Trophoblast cell (in vitro differentiated cells and primary cell): ENCODE measurements around the gene DDOST.

Source experiments
- DNase-seq, 2 donors: peaks; one replicate each; pipeline ENCODE4 v3.0.0-alpha.2; 2016
- H2AFZ ChIP-seq: 2 replicates; pipeline ENCODE4 v1.6.1; 2013; ENCODE audit warnings: low read length, moderate library complexity, mild to moderate bottlenecking; ENCODE audit not compliant: insufficient read depth, poor library complexity
- H2AK5ac ChIP-seq: 2 replicates; pipeline ENCODE4 v1.6.1; 2013; ENCODE audit warnings: mild to moderate bottlenecking, low read length
- H2BK120ac ChIP-seq: 2 replicates; pipeline ENCODE4 v1.6.1; 2013; ENCODE audit warnings: low read length, mild to moderate bottlenecking, moderate library complexity; ENCODE audit not compliant: insufficient read depth, poor library complexity
- H2BK12ac ChIP-seq: 2 replicates; pipeline ENCODE4 v1.6.1; 2013; ENCODE audit warnings: mild to moderate bottlenecking, low read length, moderate library complexity
- H2BK5ac ChIP-seq: 2 replicates; pipeline ENCODE4 v1.6.1; 2013; ENCODE audit warnings: low read length, low read depth, moderate library complexity, mild to moderate bottlenecking; ENCODE audit not compliant: poor library complexity
- H3K14ac ChIP-seq: 2 replicates; pipeline ENCODE4 v1.6.1; 2013; ENCODE audit warnings: mild to moderate bottlenecking, low read length
- H3K18ac ChIP-seq: 2 replicates; pipeline ENCODE4 v1.6.1; 2013; ENCODE audit warnings: mild to moderate bottlenecking, low read length
- H3K23ac ChIP-seq: 2 replicates; pipeline ENCODE4 v1.6.1; 2013; ENCODE audit warnings: low read length
- H3K27ac ChIP-seq: 2 replicates; pipeline ENCODE4 v1.5.1; 2013; ENCODE audit warnings: low read depth, mild to moderate bottlenecking, inconsistent platforms, low read length, moderate library complexity
- H3K27me3 ChIP-seq: 2 replicates; pipeline ENCODE4 v1.6.1; 2013; ENCODE audit warnings: inconsistent platforms, mild to moderate bottlenecking, low read length, moderate library complexity; ENCODE audit not compliant: insufficient read depth
- H3K36me3 ChIP-seq, 2 experiments: 1 replicate in 1 of 2; 2 replicates in 1 of 2; pipeline ENCODE4 v1.6.1; 2013; ENCODE audit warnings: low read length in 2 of 2, mild to moderate bottlenecking in 2 of 2, moderate library complexity in 1 of 2; ENCODE audit not compliant: insufficient read depth in 2 of 2, control insufficient read depth in 1 of 2
- H3K4ac ChIP-seq: 2 replicates; pipeline ENCODE4 v1.6.1; 2013; ENCODE audit warnings: low read depth, mild to moderate bottlenecking, low read length, moderate library complexity
- H3K4me1 ChIP-seq, 2 experiments: 1 replicate in 1 of 2; 2 replicates in 1 of 2; pipeline ENCODE4 v1.6.1; 2013; ENCODE audit warnings: low read length in 2 of 2, mild to moderate bottlenecking in 2 of 2, moderate library complexity in 1 of 2; ENCODE audit not compliant: insufficient read depth in 2 of 2, control insufficient read depth in 1 of 2
- H3K4me2 ChIP-seq: 2 replicates; pipeline ENCODE4 v1.6.1; 2013; ENCODE audit warnings: inconsistent platforms, mild to moderate bottlenecking, low read length, moderate library complexity
- H3K4me3 ChIP-seq: 2 replicates; pipeline ENCODE4 v1.5.1; 2013; ENCODE audit warnings: mild to moderate bottlenecking, low read depth, low read length, inconsistent platforms
- H3K79me1 ChIP-seq: one replicate; pipeline ENCODE4 v1.6.1; 2013; ENCODE audit warnings: low read length
- H3K79me2 ChIP-seq: 2 replicates; pipeline ENCODE4 v1.6.1; 2013; ENCODE audit warnings: low read length, mild to moderate bottlenecking; ENCODE audit not compliant: control insufficient read depth, insufficient read depth, poor library complexity
- H3K9ac ChIP-seq: 2 replicates; pipeline ENCODE4 v1.6.1; 2013; ENCODE audit warnings: mild to moderate bottlenecking, low read length
- H3K9me3 ChIP-seq: 2 replicates; pipeline ENCODE4 v1.6.1; 2013; ENCODE audit warnings: low read depth, mild to moderate bottlenecking, control low read depth, inconsistent platforms, low read length; ENCODE audit not compliant: insufficient read depth
- H4K12ac ChIP-seq: 2 replicates; pipeline ENCODE4 v1.6.1; 2013; ENCODE audit warnings: low read depth, mild to moderate bottlenecking, low read length, moderate library complexity
- H4K8ac ChIP-seq: 2 replicates; pipeline ENCODE4 v1.6.1; 2013; ENCODE audit warnings: low read depth, mild to moderate bottlenecking, low read length, moderate library complexity
- H4K91ac ChIP-seq: one replicate; pipeline ENCODE4 v1.6.1; 2013; ENCODE audit warnings: low read depth, mild to moderate bottlenecking, low read length, moderate library complexity
- WGBS: extraction: QIAGEN DNeasy Blood & Tissue Kit; methylation state at CpG from one replicate; pipeline ENCODE4 v1.1.7; 2013; ENCODE audit warnings: missing lambda C conversion rate; ENCODE audit not compliant: insufficient read length, insufficient coverage; ENCODE audit errors: extremely low coverage; 5-methylcytosine and 5-hydroxymethylcytosine counted together

The DDOST gene

GRCh38 chr1:20672265-20672632, 11.1 kb upstream of the DDOST start:
- no peak overlapping the region for H2AFZ ChIP-seq
- no peaks in the 10 kb centered on the region for H3K9me3 ChIP-seq
- H3K4ac ChIP-seq: no peak overlapping the region
- no peaks in the 10 kb centered on the region for H3K79me1 ChIP-seq
- no peaks in the 10 kb centered on the region for H3K27me3 ChIP-seq
- H2BK12ac ChIP-seq: no peak overlapping the region
- H3K27ac ChIP-seq: no peak overlapping the region
- no peak overlapping the region for H3K9ac ChIP-seq
- no peak overlapping the region for H2AK5ac ChIP-seq
- H4K12ac ChIP-seq: no peak overlapping the region
- H3K23ac ChIP-seq: no peak overlapping the region
- H2BK5ac ChIP-seq: no peak overlapping the region
- no peaks in the 10 kb centered on the region for H3K79me2 ChIP-seq
- no peak overlapping the region for H4K8ac ChIP-seq
- H3K4me3 ChIP-seq: no peak overlapping the region
- H4K91ac ChIP-seq: no peak overlapping the region
- DNase-seq: no peak
- H3K18ac ChIP-seq: no peak overlapping the region
- H3K14ac ChIP-seq: no peak overlapping the region
- no CpG with 5 or more reads among the region's 4 CpGs for WGBS
- H3K36me3 ChIP-seq: no peaks in the 10 kb centered on the region
- H3K4me1 ChIP-seq: no peaks in the 10 kb centered on the region
- no peak overlapping the region for H2BK120ac ChIP-seq
- H3K4me2 ChIP-seq: no peak overlapping the region

DNA sequence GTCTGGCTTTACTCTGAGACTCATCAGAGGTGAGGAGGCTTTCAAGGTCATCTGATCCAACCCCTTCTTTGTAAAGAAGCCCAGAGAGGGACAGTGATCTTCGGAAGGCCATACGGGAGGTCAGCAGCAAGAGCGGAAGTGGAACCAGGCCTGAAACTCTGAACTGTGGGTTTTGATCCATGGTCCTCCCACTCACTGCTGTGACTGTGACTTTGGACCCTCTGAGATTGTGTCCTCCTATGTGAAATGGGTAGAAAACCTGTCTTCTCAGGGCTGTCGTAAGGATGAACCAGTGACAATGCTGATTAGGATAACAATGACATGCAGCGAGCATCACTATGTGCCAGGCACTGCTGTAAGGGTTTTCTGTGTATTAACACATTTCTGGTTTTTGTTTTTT, 9.8 kb upstream of the DDOST start:
- WGBS: no CpG with 5 or more reads among the region's 5 CpGs
- no peak overlapping the region for H4K12ac ChIP-seq
- H2AK5ac ChIP-seq: no peak overlapping the region
- no peak overlapping the region for H2AFZ ChIP-seq
- H4K8ac ChIP-seq: no peak overlapping the region
- no peaks in the 10 kb centered on the region for H3K27me3 ChIP-seq
- H3K4ac ChIP-seq: no peak overlapping the region
- DNase-seq: no peak
- no peak overlapping the region for H3K4me3 ChIP-seq
- H4K91ac ChIP-seq: no peak overlapping the region
- H3K14ac ChIP-seq: no peak overlapping the region
- no peaks in the 10 kb centered on the region for H3K36me3 ChIP-seq
- no peak overlapping the region for H2BK120ac ChIP-seq
- H3K27ac ChIP-seq: no peak overlapping the region
- no peak overlapping the region for H3K18ac ChIP-seq
- no peaks in the 10 kb centered on the region for H3K9me3 ChIP-seq
- no peak overlapping the region for H3K23ac ChIP-seq
- H3K79me2 ChIP-seq: no peaks in the 10 kb centered on the region
- no peaks in the 10 kb centered on the region for H3K79me1 ChIP-seq
- no peak overlapping the region for H2BK12ac ChIP-seq
- H3K4me2 ChIP-seq: no peak overlapping the region
- H2BK5ac ChIP-seq: no peak overlapping the region
- H3K9ac ChIP-seq: no peak overlapping the region
- H3K4me1 ChIP-seq: no peaks in the 10 kb centered on the region

DNA sequence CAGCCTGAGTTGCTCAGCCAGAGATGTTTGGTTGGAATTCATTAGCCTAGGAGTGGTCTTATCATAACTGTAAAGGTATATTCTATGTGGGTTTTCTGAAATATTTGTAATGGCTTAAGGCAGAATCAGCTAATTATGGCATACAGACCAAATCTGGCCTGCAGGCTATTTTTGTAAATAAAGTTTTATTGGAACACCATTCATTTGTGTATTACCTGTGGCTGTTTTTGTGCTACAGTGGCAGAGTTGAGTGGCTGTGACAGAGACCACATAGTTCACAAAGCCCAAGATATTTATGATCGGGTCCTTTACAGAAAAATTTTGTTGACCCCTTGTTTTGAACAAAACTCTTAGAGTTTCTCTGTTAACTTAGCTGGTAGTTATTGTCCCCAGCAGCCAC, 7.4 kb upstream of the DDOST start:
- Histone ChIP-seq H2BK12ac (no peak overlapping the region), H3K4ac (no peak overlapping the region), H2AK5ac (no peak overlapping the region), H3K79me2 (no peaks in the 10 kb centered on the region), H3K27ac (no peak overlapping the region), H3K4me3 (no peak overlapping the region), H2BK120ac (no peak overlapping the region), H3K36me3 (no peaks in the 10 kb centered on the region), H3K14ac (no peak overlapping the region), H3K9ac (no peak overlapping the region), H3K79me1 (no peaks in the 10 kb centered on the region), H3K4me1 (no peaks in the 10 kb centered on the region), H4K12ac (no peak overlapping the region), H3K9me3 (peaks cover 2% of the 10 kb centered on the region), H4K91ac (no peak overlapping the region), H2BK5ac (no peak overlapping the region), H3K4me2 (no peak overlapping the region), H3K27me3 (no peaks in the 10 kb centered on the region), H3K23ac (no peak overlapping the region), H3K18ac (no peak overlapping the region), H4K8ac (no peak overlapping the region), H2AFZ (no peak overlapping the region)
- no CpG with 5 or more reads among the region's 1 CpG for WGBS
- DNase-seq: no peak

DNA sequence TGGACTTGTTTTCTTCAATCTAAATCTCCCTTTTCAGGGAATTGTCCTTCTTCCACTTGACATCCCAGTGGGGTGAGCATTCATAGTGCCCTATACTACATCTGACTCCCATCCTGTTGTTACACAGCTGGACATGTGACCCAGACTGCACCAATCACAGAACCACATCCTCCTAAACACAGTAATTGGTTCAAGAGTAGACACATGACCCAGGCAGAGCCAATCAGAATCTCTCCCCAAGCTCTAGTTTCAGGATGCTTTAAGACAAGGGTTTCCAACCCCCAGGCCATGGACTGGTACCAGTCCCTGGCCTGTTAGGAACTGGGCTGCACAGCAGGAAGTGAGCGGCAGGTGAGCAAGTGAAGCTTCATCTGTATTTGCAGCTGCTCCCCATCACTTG, 5.6 kb upstream of the DDOST start:
- Histone ChIP-seq H3K9me3 (peaks cover 2% of the 10 kb centered on the region), H2BK120ac (no peak overlapping the region), H3K79me1 (peaks cover 1% of the 10 kb centered on the region), H3K36me3 (no peaks in the 10 kb centered on the region), H2AFZ (no peak overlapping the region), H3K79me2 (peaks cover under 1% of the 10 kb centered on the region), H3K27me3 (no peaks in the 10 kb centered on the region), H3K27ac (no peak overlapping the region), H3K4me2 (no peak overlapping the region), H4K12ac (no peak overlapping the region), H4K91ac (no peak overlapping the region), H3K14ac (no peak overlapping the region), H3K23ac (no peak overlapping the region), H2BK5ac (no peak overlapping the region), H3K4me1 (peaks cover 4 to 6% of the 10 kb centered on the region in 2 experiments), H3K18ac (no peak overlapping the region), H2AK5ac (no peak overlapping the region), H4K8ac (no peak overlapping the region), H3K4me3 (no peak overlapping the region), H3K4ac (no peak overlapping the region), H2BK12ac (no peak overlapping the region), H3K9ac (no peak overlapping the region)
- no peak for DNase-seq
- no CpG with 5 or more reads among the region's 1 CpG for WGBS
